GM19239 (cell line): ENCODE data around the gene OR5AU1.
"Not testable (repeated sequence)": the region's sequence is repeated elsewhere in the genome, so short reads cannot be mapped to it uniquely, and the experiment has no call there.

Experiments used
- DNase-seq: peaks from one replicate; pipeline ENCODE4 v3.0.0; 2011; ENCODE audit warnings: low spot score; ENCODE audit not compliant: insufficient read length
- FAIRE-seq: peaks from 2 replicates; lab custom pipeline; 2011; peaks lifted over from hg19 to GRCh38; lab: Jason Lieb, UNC

The OR5AU1 gene

DNA sequence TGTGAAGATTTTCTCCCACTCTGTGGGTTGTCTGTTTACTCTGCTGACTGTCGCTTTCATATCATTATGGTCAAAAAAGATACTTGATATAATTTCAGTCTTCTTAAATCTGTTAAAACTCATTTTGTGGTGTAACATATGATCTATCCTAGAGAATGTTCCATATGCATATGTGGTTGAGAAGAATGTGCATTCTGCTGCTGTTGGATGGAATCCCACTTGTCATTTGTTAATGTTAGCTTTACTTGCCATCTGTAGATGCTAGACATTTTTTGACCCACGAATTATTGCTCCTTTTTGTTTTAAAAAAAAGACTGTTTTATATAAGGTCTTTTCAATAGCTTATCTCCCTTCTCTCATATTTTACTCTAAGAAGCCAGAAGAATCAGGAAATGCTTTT is 26.3 kb upstream of the OR5AU1 start:
- FAIRE-seq = no peak

DNA sequence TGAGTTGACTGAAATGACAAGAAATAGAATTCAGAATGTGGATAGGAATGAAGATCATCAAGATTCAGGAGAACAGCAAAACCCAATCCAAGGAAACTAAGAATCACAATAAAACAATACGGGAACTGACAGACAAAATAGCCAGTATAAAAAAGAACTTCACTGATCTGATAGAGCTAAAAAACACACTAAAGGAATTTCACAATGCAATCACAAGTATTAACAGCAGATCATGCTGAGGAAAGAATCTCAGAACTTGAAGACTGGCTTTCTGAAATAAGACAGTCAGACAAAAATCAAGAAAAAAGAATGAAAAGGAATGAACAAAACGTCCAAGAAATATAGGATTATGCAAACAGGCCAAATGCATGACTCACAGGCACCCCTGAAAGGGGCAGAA is 15.3 kb upstream of the OR5AU1 start:
- FAIRE-seq (no peak), DNase-seq (no peak)

More for the DNA sequence above, 26.3 kb upstream of the OR5AU1 start:
- DNase-seq = no peak

DNA sequence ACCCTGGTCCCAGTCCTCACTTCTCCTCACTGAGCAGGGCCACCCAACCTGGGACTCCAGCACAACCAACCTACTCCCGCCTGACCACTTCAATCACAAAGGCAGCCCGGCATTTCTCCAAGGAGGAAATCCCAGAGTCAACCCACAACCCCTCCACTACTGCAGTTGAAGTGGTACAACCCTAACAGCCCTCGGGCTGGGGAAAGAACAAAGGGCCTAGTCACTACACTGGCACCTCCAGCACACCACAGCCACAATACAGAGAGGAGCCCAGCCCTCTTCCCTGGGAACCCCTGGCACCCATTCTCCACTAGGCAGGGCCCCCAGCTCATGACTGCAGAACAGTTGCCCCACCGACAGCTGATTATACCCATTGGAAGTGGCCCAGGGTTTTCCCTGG is 13.7 kb upstream of the OR5AU1 start:
- DNase-seq (no peak), FAIRE-seq (no peak)

DNA sequence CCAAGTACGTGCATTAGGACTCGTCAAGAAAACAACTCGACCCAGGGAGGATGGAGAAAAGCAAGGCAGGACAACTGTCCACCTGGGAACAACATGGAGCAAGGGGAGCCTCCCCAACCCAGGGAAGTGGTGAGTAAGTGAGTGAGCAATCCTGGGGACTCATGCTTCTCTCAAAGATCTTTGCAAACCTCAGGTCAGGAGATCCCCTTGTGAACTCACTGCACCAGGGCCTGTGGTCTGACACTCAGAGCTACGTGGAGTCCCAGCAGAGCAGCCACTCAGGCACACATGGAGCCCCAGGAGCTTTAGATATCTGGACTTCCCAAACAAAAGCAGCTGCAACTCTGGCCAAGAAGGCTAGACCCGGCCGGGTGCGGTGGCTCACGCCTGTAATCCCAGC is 12.2 kb upstream of the OR5AU1 start:
- FAIRE-seq (no peak), DNase-seq (no peak)

DNA sequence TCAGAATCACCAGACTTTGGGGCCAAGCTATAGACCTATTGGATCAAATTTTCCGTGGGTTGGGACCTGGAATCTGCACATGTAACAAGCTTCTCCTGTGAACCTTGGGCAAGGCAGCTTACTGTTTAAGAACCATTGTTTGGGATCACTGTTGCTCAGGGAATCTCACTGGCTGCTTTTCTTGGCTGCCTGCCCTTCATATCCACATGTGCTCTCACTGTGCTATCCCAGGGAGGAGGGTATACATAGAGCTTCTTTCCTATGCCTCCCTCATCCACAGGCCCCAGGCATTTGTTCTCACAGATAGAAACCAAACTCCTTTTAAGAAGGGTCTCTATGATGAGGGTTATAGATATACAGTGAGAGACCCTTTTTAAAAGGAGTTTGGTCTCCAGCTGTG is 9.8 kb upstream of the OR5AU1 start:
- DNase-seq, FAIRE-seq: not testable (repeated sequence)

DNA sequence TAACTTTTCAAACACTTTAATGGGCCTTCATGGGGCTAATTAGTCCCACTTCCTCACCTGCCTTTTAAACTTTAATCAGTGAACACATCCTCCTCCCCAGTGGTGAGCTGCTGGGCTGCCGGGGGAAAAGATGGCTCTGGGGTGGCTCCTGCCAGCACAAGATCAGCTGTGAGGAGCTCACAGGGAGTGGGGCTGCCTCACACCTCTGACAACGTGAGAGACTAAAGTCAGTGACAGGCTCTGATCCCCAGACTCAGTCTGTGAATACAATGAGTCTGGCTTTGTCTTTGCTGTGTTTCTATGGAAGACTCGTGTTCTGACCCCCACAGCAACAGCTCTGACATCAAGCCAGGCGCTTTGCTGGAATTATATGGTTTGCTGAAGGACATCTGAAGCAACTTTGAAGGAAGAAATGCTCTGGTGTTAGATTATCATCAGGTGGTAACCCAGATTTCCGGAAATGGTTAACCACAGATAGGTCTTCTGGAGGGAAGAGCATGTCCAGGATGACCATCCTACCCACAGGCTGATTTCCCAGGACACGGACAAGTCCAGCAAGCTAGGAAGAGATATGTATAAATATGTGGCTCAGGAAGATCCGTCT is 9.2 kb upstream of the OR5AU1 start:
- DNase-seq = not testable (repeated sequence)
- FAIRE-seq = peak; percentile 8

DNA sequence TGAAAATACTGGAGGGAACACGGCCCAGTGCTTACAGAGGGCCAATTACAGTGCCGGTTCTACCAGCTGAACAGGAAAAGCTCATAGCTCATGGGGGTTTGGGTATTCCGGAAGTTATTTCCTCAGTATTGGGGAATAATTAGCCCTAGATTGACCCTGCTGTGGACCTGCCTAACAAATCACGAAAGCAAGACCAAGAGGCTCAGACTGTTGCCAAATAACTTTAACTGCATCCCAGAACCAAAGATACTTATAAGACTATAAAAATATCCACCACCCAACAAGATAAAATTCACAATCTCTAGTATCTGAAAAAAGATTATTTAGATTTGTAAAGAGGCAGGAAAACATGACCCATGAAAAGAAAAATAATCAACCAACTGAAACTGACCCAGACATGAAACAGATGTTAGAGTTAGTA is 8.0 kb upstream of the OR5AU1 start:
- DNase-seq = no peak
- FAIRE-seq = no peak

DNA sequence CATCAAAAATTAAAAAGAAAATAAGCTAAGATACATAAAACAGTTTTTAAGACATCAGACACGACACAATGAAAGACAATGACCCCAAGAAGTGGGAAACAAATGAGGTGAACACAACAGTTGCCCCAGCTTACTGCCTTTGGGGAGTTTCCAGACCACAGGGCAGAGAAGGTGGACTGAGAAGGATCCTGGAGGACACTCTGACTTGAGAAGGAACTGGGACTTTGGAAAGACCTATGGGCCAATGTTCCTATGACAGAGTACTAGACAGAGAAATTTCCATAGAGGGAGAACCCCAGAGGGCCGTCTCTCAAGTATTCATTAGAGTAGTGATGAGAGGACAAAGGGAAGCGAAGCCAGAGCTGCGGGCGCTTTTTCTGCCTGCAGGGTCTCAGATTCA is 6.2 kb upstream of the OR5AU1 start:
- FAIRE-seq (no peak), DNase-seq (no peak)

DNA sequence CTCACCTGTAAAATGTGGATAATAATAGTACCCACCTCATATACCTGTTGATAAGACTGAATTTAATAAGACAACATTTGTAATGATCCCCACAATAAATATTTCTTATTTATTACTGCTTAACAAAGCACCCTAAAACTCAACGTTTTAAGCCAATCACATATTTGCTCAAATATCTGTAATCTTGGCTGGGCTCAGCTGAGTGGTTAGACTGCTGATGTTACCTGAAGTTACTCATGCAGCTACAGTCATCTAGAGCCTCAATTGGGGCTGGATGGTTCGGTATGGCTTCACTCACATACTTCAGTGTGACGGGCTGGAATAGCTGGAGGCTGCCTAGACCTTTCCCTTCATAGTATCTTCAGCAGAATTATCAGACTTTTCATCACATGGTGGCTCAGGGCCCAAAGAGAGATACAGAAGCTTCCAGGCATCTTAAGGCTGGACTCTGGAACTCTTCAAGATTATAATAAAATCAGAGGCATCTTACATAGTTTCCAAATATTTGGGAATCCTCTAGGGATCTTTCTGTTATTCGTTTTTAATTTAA is 4.3 kb upstream of the OR5AU1 start:
- FAIRE-seq = no peak
- DNase-seq = no peak

DNA sequence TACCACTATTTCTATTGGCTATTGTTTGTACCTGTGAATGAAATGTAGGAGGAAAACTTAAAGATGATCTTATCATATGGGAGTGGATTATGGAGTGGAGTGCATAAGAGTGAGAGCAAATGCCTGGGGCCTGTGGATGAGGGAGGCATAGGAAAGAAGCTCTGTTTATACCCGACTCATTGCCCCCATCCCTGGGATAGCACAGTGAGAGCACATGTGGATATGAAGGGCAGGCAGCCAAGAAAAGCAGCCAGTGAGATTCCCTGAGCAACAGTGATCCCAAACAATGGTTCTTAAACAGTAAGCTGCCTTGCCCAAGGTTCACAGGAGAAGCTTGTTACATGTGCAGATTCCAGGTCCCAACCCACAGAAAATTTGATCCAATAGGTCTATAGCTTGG is 2.3 kb upstream of the OR5AU1 start:
- not testable (repeated sequence) for DNase-seq, FAIRE-seq

DNA sequence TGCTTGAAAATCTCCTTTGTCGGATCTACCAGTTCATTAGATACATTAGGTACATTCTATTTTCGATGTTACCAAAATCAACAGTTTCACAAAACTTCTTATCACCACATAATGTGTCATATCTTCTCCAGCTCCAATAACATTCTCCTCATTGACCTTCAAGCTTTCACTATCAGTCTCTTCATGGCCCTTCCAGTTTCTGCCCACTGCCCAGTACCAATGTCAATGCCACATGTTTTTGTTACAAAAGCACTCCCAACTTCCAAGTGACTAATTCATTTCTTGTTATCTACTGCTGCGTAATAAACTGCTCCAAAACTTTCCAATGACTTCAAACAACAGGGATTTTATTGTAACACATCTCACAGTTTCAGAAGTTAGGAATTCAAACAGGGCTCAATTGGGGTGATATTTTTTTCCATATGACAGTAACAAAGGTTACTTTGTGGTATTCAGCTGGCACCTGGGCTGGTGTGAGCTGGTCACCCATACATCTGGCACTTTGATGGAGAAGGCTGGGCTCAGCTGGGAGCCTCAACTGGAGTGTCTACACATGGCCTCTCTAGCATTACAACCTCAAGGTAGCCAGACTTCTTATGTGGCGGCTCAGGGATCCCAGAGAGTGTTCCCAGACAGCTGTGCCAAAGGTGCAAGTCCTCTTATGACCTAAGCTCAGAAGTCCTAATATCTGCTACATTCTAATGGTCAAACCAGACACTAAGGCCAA is 6.1 kb downstream of the OR5AU1 start:
- no peak for FAIRE-seq

DNA sequence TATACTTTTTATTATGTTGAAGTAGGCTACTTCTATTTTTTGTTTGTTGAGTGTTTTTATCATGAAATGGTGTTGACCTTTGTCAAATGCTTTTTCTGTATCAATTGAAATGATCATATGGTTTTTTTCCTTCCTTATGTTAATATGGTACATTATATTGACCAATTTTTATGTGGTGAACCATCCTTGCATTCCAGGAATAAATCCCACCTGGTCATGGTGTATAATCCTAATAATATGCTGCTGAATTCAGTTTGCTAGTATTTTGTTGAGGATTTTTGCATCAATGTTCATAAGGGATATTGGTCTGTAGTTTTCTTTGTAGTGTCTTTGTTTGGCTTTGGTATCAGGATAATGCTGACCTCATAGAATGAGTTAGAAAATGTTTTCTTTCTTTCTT is 10.4 kb downstream of the OR5AU1 start:
- DNase-seq (no peak), FAIRE-seq (no peak)

More for the DNA sequence above, 6.1 kb downstream of the OR5AU1 start:
- no peak for DNase-seq

DNA sequence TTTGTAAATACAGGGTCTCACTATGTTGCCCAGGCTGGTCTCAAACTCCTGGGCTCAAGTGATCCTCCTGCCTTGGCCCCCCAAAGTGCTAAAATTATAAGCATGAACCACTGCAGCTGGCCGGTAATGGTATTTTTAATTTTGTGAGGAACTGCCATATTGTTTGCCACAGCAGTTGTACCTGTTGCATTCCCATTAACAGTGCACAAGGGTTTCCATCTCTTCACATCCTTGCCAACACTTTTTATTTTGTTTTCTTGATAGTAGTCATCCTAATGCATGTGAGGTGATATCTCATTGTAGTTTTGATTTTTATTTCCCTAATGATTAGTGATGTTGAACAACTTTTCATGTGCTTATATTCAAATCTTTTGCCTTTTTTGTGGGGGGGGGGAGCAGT is 13.5 kb downstream of the OR5AU1 start:
- FAIRE-seq (no peak), DNase-seq (no peak)

DNA sequence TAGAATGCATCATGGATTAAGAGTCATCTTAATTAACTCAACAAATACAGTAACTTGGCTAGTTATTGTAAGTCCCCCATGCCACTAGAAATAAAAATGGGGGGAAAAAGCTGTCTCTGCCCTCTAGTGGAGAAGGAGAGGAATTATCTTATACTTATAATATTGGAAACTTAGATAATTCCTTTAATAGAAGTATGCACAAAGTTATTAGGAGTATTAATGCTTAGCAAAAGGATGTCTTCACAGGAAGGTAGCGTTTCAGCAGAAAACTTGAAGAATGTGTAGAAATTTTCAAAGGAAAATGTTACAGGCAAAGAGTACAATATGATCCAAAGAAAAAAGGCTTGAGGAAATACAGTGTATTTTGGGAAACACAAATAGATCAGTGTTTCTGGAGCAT is 19.8 kb downstream of the OR5AU1 start:
- no peak for FAIRE-seq
- DNase-seq = peak; percentile 22

DNA sequence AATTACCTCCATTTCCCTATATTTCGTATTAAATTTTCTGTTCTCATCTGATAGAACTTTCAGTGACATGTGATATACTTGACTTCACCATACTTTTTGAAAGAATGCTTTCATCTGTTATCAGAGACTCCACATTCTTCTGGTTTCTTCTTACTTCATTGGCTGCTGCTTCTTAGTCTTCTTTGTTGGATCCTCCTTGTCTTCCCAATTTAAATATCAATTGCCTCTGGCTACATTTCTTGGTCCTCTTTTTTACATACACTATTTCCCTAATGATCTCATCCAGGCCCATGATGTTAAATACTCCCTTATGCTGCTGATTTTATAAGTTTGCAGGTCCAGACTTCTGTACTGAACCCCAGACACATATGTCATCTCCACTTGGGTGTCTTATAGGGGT is 22.0 kb downstream of the OR5AU1 start:
- no peak for FAIRE-seq

DNA sequence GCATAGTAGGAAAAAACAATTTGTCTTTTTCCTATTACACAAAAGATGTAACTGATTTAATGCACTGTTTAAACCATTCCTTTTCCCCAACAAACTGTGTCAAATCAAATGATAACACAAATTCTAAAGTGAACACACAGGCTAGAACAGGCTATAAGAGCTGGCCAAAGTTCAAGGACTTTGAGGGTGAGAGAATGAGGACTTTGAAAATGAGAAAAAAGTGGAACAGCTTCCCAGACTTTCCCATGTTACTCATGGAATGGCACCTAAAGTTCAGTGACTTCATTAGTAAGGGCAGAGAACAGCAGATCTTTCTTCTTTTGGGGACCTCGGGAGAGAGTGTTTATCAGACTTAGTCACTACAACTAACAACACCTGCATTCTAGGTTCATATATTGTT is 32.4 kb downstream of the OR5AU1 start:
- FAIRE-seq (no peak), DNase-seq (no peak)

More for the DNA sequence above, 22.0 kb downstream of the OR5AU1 start:
- no peak for DNase-seq

DNA sequence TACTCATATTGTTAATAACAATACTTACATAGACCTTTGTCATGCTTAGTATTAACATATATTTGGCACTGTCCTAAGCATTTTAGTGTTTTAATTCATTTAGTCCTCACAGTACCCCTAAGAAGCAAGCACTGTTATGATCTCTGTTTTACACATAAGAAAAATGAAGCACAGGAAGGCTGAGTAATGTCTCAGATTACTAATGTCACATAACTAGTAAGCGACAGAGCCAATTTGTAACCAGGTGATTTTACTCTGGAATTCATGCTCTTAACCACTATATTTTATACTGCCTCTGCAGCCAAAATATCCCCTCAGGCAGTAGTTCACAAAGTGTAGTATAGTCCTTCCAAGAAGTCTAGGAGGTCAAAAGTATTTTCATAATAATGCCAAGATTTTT is 34.7 kb downstream of the OR5AU1 start:
- DNase-seq = no peak
- no peak for FAIRE-seq

DNA sequence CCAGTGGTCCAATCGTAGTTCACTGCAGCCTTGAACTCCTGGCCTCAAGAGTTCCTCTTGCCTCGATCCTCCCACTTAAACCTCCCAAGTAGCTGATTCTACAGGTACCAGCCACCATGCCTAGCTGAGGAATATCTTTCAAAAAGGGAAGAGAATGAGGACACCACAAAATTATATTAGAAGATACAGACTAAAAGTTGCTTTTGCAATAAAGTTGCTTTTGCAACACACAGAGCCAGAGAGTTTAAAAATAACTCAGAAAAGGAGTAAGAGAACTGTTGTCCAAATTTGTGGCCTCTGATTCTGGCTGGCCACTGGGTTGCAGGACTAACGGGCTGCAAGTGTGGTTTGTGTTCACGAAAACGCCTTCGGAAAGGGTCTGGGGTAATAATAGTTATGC is 35.2 kb downstream of the OR5AU1 start:
- no peak for FAIRE-seq

DNA sequence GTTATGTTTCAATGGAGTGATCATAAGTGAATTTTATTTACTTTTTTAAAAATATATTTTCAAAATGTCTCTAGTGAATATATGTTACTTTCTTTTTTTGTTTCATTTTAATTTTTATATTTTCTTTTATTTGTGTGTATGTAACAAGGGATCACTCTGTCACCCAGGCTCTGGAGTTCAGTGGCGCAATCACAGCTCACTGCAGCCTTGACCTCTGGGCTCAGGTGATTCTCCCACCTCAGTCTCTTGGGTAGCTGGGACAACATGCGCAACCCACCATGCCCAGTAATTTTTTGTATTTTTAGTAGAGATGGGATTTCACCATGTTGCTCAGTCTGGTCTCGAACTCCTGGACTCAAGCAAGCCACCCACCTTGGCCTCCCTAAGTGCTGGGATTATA is 36.9 kb downstream of the OR5AU1 start:
- FAIRE-seq (no peak), DNase-seq (no peak)

More for the DNA sequence above, 35.2 kb downstream of the OR5AU1 start:
- DNase-seq = no peak

DNA sequence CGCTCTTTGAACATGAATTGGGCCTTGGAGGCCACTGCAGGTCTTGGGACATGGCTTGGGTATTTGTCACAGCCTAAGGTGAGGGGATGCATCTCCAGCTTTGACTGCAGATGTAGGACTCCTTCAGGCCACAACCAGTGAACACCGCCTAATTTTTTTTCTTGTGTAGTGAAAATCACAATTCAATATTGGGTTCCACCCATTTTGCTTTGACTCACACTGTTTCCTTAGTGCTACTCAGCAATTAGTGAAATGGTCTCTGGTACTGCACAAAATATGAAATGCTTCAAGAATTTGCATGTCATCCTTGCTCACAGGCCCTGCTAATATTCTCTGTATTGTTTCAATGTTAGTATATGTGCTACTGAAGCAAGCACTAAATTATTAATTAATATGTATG is 42.5 kb downstream of the OR5AU1 start:
- no peak for DNase-seq
- no peak for FAIRE-seq

DNA sequence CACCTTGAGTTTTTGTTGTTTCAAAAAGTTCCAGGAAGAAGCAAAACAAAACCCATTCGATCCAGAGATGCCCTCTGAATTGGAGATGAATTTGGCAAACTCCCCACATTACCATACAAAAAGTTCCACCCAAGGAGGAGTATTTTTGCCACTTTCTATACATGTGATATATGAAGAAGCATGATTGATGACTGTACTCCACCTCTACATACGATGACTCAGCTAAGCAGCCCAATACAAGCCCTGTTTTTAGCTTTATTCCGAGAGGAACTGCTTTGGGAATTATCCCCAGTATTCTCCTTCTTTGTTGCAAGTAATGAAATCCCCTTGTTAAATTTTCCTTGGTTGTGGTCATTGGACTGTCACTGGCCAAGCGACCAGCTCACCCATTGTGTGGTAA is 43.6 kb downstream of the OR5AU1 start:
- no peak for DNase-seq
- no peak for FAIRE-seq
